HepG2 (cell line): ENCODE data around the gene ZBTB46. TPM values are rescaled to one million over a fixed set of nuclear protein-coding genes. Genes with fewer than 3 reads are reported as not detected.
A peak's percentile ranks its signal among the peaks of the same experiment; 100 is the strongest.

Experiments
- ATAC-seq: fragments of 200-7000 bp; cut with Tn5 transposase; 3 replicates; pipeline ENCODE4 v1.9.1; 2020; ENCODE audit warnings: mild to moderate bottlenecking, moderate library complexity
- BruUV-seq: library from RNA; stranded (reverse); fragments of 400-500 nt; replicated peaks from 2 replicates; lab custom pipeline; 2021; lab: Mats Ljungman, UMichigan
- CTCF ChIA-PET: fragments of 300-600 bp; formaldehyde crosslinking; extraction: SDS; loops from one replicate; lab custom pipeline; 2021; ENCODE audit warnings: low total read pairs, inconsistent platforms, low intra/inter-chr PET ratio; lab: Yijun Ruan, JAX
- POLR2A ChIA-PET: fragments of 350-600 bp; sonication (Branson Sonifier 250); formaldehyde crosslinking; loops from one replicate; lab custom pipeline; 2020; ENCODE audit warnings: antibody characterized with exemption, inconsistent platforms; lab: Yijun Ruan, JAX
- DNase-seq: peaks from one replicate; pipeline ENCODE4 v3.0.0-alpha.2; 2015; ENCODE audit warnings: low spot score
- FAIRE-seq: peaks from 3 replicates; lab custom pipeline; 2011; peaks lifted over from hg19 to GRCh38; lab: Jason Lieb, UNC
- H2AFZ ChIP-seq: one replicate; pipeline ENCODE4 v1.6.1; 2011; ENCODE audit warnings: low read length, inconsistent platforms
- H3K27ac ChIP-seq: fragments of 300-600 bp; 3 replicates; pipeline ENCODE4 v1.8.0; 2011; ENCODE audit warnings: mixed run types, mild to moderate bottlenecking, mixed read lengths, low read length, inconsistent platforms; ENCODE audit not compliant: insufficient read depth; ENCODE audit errors: extremely low read length
- H3K27me3 ChIP-seq, 2 experiments: fragments of 200-600 bp in 1 of 2; 2 replicates in 1 of 2; 3 replicates in 1 of 2; pipeline versions ENCODE4 v1.6.0 to v1.8.0; 2011; ENCODE audit warnings: low read length in 2 of 2, mild to moderate bottlenecking in 2 of 2, moderate library complexity in 2 of 2, inconsistent platforms in 1 of 2; ENCODE audit not compliant: insufficient read depth in 2 of 2, control insufficient read depth in 1 of 2
- H3K36me3 ChIP-seq, 2 experiments: fragments of 200-600 bp in 1 of 2; replicated peaks in 1 of 2; 2 replicates in 1 of 2; 3 replicates in 1 of 2; pipeline versions ENCODE4 v1.5.1 to v1.8.0; 2011; ENCODE audit warnings: low read length in 2 of 2, inconsistent platforms in 1 of 2; ENCODE audit not compliant: insufficient read depth in 2 of 2, control insufficient read depth in 1 of 2
- H3K4me1 ChIP-seq: 2 replicates; pipeline ENCODE4 v1.5.1; 2012; ENCODE audit warnings: low read length, inconsistent platforms; ENCODE audit not compliant: insufficient read depth
- H3K4me2 ChIP-seq: 2 replicates; pipeline ENCODE4 v1.6.0; 2011; ENCODE audit warnings: low read depth, low read length, inconsistent platforms
- H3K4me3 ChIP-seq, 3 experiments: fragments of 200-600 bp in 1 of 3; sonication (generic), shearing (Covaris generic) in 1 of 3; replicated peaks in 1 of 3; 2 replicates each; pipeline ENCODE4 v1.5.1; 2011 to 2016; ENCODE audit warnings: low read length in 3 of 3, inconsistent platforms in 2 of 3, low read depth in 2 of 3, mild to moderate bottlenecking in 2 of 3, control low read depth in 1 of 3, mixed read lengths in 1 of 3; ENCODE audit not compliant: insufficient read depth in 1 of 3
- H3K79me2 ChIP-seq: one replicate; pipeline ENCODE4 v1.6.1; 2011; ENCODE audit warnings: low read length, inconsistent platforms; ENCODE audit not compliant: insufficient read depth
- H3K9ac ChIP-seq: 2 replicates; pipeline ENCODE4 v1.6.0; 2011; ENCODE audit warnings: mild to moderate bottlenecking, low read depth, low read length, inconsistent platforms; ENCODE audit not compliant: insufficient read depth
- H3K9me3 ChIP-seq: 2 replicates; pipeline ENCODE4 v1.5.1; 2012; ENCODE audit warnings: mild to moderate bottlenecking, low read length
- H4K20me1 ChIP-seq: 2 replicates; pipeline ENCODE4 v1.6.0; 2011; ENCODE audit warnings: inconsistent platforms, mild to moderate bottlenecking, low read length, moderate library complexity; ENCODE audit not compliant: insufficient read depth
- AGO1 ChIP-seq: fragments of 200-400 bp; formaldehyde crosslinking; IDR thresholded peaks from 2 replicates; pipeline ENCODE4 v1.6.1; 2017; ENCODE audit warnings: mild to moderate bottlenecking, low read depth, low read length, moderate library complexity; ENCODE audit not compliant: poor library complexity, severe bottlenecking
- ATF7 ChIP-seq, 2 experiments: fragments of 450-650 bp in 1 of 2; sonication (generic) in 1 of 2; formaldehyde crosslinking in 1 of 2; IDR thresholded peaks; 2 replicates each; pipeline versions ENCODE4 v1.4.0 to v1.6.1; 2016 to 2020; ENCODE audit warnings: antibody characterized with exemption in 1 of 2, mild to moderate bottlenecking in 1 of 2, missing genetic modification reagents in 1 of 2
- CERS6 ChIP-seq: sonication (generic); formaldehyde crosslinking; IDR thresholded peaks from 2 replicates; pipeline ENCODE4 v1.5.0; 2020; ENCODE audit warnings: missing genetic modification reagents
- HINFP ChIP-seq: sonication (generic); formaldehyde crosslinking; IDR thresholded peaks from 2 replicates; pipeline ENCODE4 v1.4.0; 2020; ENCODE audit warnings: low read depth, mild to moderate bottlenecking, missing genetic modification reagents
- HNF1A ChIP-seq, 2 experiments: sonication (generic) in 1 of 2; formaldehyde crosslinking in 1 of 2; IDR thresholded peaks; 2 replicates each; pipeline versions ENCODE4 v1.4.0 to v1.6.1; 2016 to 2020; ENCODE audit warnings: borderline replicate concordance in 1 of 2, low read depth in 1 of 2, mild to moderate bottlenecking in 1 of 2, missing genetic modification reagents in 1 of 2
- MTA1 ChIP-seq: sonication (generic); formaldehyde crosslinking; IDR thresholded peaks from 2 replicates; pipeline ENCODE4 v1.4.0; 2020; ENCODE audit warnings: missing genetic modification reagents, mild to moderate bottlenecking, borderline replicate concordance
- MXD4 ChIP-seq: IDR thresholded peaks from 2 replicates; pipeline ENCODE4 v1.6.1; 2016; ENCODE audit warnings: mild to moderate bottlenecking, missing biosample characterization, missing genetic modification reagents
- MXI1 ChIP-seq: IDR thresholded peaks from 3 replicates; pipeline ENCODE4 v1.6.1; 2012; ENCODE audit warnings: low read depth, low read length, inconsistent platforms, borderline replicate concordance
- TBX2 ChIP-seq: sonication (generic); formaldehyde crosslinking; IDR thresholded peaks from 2 replicates; pipeline ENCODE4 v1.5.0; 2020; ENCODE audit warnings: missing genetic modification reagents, mild to moderate bottlenecking, borderline replicate concordance
- ZC3H13 ChIP-seq: sonication (generic); formaldehyde crosslinking; IDR thresholded peaks from 2 replicates; pipeline ENCODE4 v1.8.1; 2023; ENCODE audit warnings: mild to moderate bottlenecking, missing genetic modification reagents, moderate library complexity
- ZNF121 ChIP-seq: sonication (generic); formaldehyde crosslinking; IDR thresholded peaks from 2 replicates; pipeline ENCODE4 v1.5.0; 2020; ENCODE audit warnings: mild to moderate bottlenecking, missing genetic modification reagents
- ZNF770 ChIP-seq: sonication (generic); formaldehyde crosslinking; IDR thresholded peaks from 2 replicates; pipeline ENCODE4 v1.5.0; 2020; ENCODE audit warnings: mild to moderate bottlenecking, missing genetic modification reagents
- ZNF782 ChIP-seq: sonication (generic); formaldehyde crosslinking; IDR thresholded peaks from 2 replicates; pipeline ENCODE4 v1.4.0; 2020; ENCODE audit warnings: missing genetic modification reagents, mild to moderate bottlenecking, borderline replicate concordance
- WGBS: methylation state at CpG from one replicate; pipeline ENCODE4 v1.1.6; 2017; ENCODE audit warnings: low lambda C conversion rate; 5-methylcytosine and 5-hydroxymethylcytosine counted together
- in situ Hi-C: cut with HindIII; loops from 2 replicates; pipeline ENCODE4 v1.10.0; 2017; ENCODE audit warnings: low pct_unique_long_range_greater_than_20kb; ENCODE audit not compliant: extremely low pct_ligation_motif_present
- intact Hi-C: fragments of 100-400 bp; cut with micrococcal nuclease; formaldehyde crosslinking; loops from one replicate; pipeline ENCODE4 v1.10.0; 2022; ENCODE audit not compliant: unreplicated experiment
- polyA plus RNA-seq, 8 experiments: library from polyadenylated mRNA; depleted of rRNA in 3 of 8; stranded (reverse) in 7 of 8; unstranded in 1 of 8; fragments of >200 nt; fragmentation: Illumina TruSeq in 4 of 8; extraction: Trizol in 4 of 8; gene quantifications; 2 replicates each; pipeline versions ENCODE4 v1.2.1 to v1.2.3, GENCODE V29; 2011 to 2016; ENCODE audit warnings: low read depth in 4 of 8, missing spikeins in 1 of 8, mixed read lengths in 1 of 8; ENCODE audit not compliant: insufficient read depth in 1 of 8
- total RNA-seq, 5 experiments: library from RNA; depleted of rRNA; stranded (reverse); fragments of >200 nt; fragmentation: Illumina TruSeq; extraction: Trizol; gene quantifications; 2 replicates each; pipeline ENCODE4 v1.2.3, GENCODE V29; 2016; ENCODE audit warnings: low read depth in 1 of 5

The ZBTB46 gene
- total and polyA plus RNA-seq, 2 of the 13 experiments (the other 11 are each of a cell fraction or from before 2014, with no cell fraction given), result 1.6 to 13.5 TPM

GRCh38 chr20:63782521-63782971, 48.5 kb downstream of the ZBTB46 start:
- in situ Hi-C loops, result loop anchor here (10.0 kb wide), 1 partner anchor 78 kb away; the partner anchor contains the start of genes ARFRP1 and ZGPAT
- Histone ChIP-seq H3K4me1 (peaks cover 21% of the 10 kb centered on the region), H3K9ac (no peak overlapping the region), H3K4me3 (no peak overlapping the region), H3K27ac (no peak overlapping the region), H4K20me1 (no peaks in the 10 kb centered on the region), H3K36me3 (no peaks in the 10 kb centered on the region), H3K4me2 (peak overlapping the region; percentile 25), H2AFZ (no peak overlapping the region), H3K9me3 (no peaks in the 10 kb centered on the region), H3K79me2 (no peaks in the 10 kb centered on the region), H3K27me3 (no peaks in the 10 kb centered on the region)
- intact Hi-C loops, result loop anchor here (1.0 to 2.0 kb wide), 2 partner anchors 42 to 75 kb away; partner anchors contain the start of gene ARFRP1
- POLR2A ChIA-PET, result no interaction called here
- no peak for DNase-seq
- CTCF ChIA-PET, result interaction anchor here (0.6 to 1.7 kb wide), 2 partner anchors 76 to 154 kb away, joined by 3 to 12 read pairs; no protein-coding TSS in a partner anchor
- FAIRE-seq, result no peak
- no peak; the same call in 2 of the 3 replicates for ATAC-seq
- BruUV-seq, result no TSS peak
- 82% methylated on average over 12 of the region's 12 CpGs for WGBS
- 0 out of 2 replicates have a peak, but pooled peaks have one; percentile 54 for TF ChIP-seq ZNF782 (CRISPR knock-in tag)
- no peak for TF ChIP-seq CERS6 (CRISPR knock-in tag)
- TF ChIP-seq ATF7 (IDR thresholded peaks at IDR 0.05), result no peak
- TF ChIP-seq ATF7 (CRISPR knock-in tag; IDR thresholded peaks at IDR 0.05), result peak; percentile 74; the same call in 1 of the 2 replicates
- TF ChIP-seq AGO1, result peak; percentile 52
- peak; percentile 71 for TF ChIP-seq ZNF121 (CRISPR knock-in tag)
- no peak for TF ChIP-seq MXI1
- TF ChIP-seq MTA1 (CRISPR knock-in tag), result 0 out of 2 replicates have a peak, but pooled peaks have one; percentile 52
- TF ChIP-seq MXD4 (CRISPR knock-in tag), result 0 out of 2 replicates have a peak, but pooled peaks have one; percentile 12
- 0 out of 2 replicates have a peak, but pooled peaks have one; percentile 27 for TF ChIP-seq ZC3H13 (CRISPR knock-in tag)
- 0 out of 2 replicates have a peak, but pooled peaks have one; percentile 49 for TF ChIP-seq HINFP (CRISPR knock-in tag)
- TF ChIP-seq TBX2 (CRISPR knock-in tag), result 0 out of 2 replicates have a peak, but pooled peaks have one; percentile 4
- TF ChIP-seq HNF1A (IDR thresholded peaks at IDR 0.05; ENCODE audit: low read depth), result no peak
- peak; percentile 43; the same call in 1 of the 2 replicates for TF ChIP-seq HNF1A (CRISPR knock-in tag; IDR thresholded peaks at IDR 0.05; ENCODE audit: borderline replicate concordance)
- TF ChIP-seq ZNF770 (CRISPR knock-in tag), result 0 out of 2 replicates have a peak, but pooled peaks have one; percentile 13
